Measurements from ENCODE around the gene CAMKK2. TPM values are rescaled to one million over a fixed set of nuclear protein-coding genes. Genes with fewer than 3 reads are reported as not detected.

CAMKK2 gene
- total and polyA plus RNA-seq, 9 of the 15 experiments (the other 6 are each of a cell fraction or from before 2014, with no cell fraction given) = 4.3 to 32.0 (median 18.2) TPM

GRCh38 chr12:121202407-121203355 is 93.8 kb downstream of the CAMKK2 start (continued):
- TF ChIP-seq CHAMP1 (IDR thresholded peaks at IDR 0.05) = peak; percentile 54; the same call in 1 of the 2 replicates
- TF ChIP-seq PTTG1 (tag; IDR thresholded peaks at IDR 0.05; ENCODE audit: low read depth) = 0 out of 2 replicates have a peak, but pooled peaks have one; percentile 27
- 0 out of 4 replicates have a peak, but pooled peaks of 1 of the 2 experiments have one; percentile 19 for TF ChIP-seq NONO (IDR thresholded peaks at IDR 0.05; ENCODE audit: low read depth in 2 of 2, low read length in 1 of 2)
- TF ChIP-seq EP300 (IDR thresholded peaks at IDR 0.05; ENCODE audit: low read length) = peak; percentile 85
- TF ChIP-seq TFAP4 (CRISPR knock-in tag; IDR thresholded peaks at IDR 0.05; ENCODE audit: borderline replicate concordance) = peak; percentile 46; the same call in 1 of the 2 replicates
- TF ChIP-seq REST (IDR thresholded peaks at IDR 0.05; ENCODE audit: borderline replicate concordance) = peak; percentile 6; the same call in 1 of the 2 replicates
- no peak for TF ChIP-seq REST (CRISPR knock-in tag; IDR thresholded peaks at IDR 0.05; ENCODE audit: low read depth)
- TF ChIP-seq PML (IDR thresholded peaks at IDR 0.05; ENCODE audit: low read length) = peak; percentile 61; the same call in 1 of the 2 replicates
- TF ChIP-seq ZKSCAN8 (CRISPR knock-in tag; IDR thresholded peaks at IDR 0.05) = peak; percentile 51; the same call in 1 of the 2 replicates
- 0 out of 2 replicates have a peak, but pooled peaks have one; percentile 3 for TF ChIP-seq GMEB1 (CRISPR knock-in tag; IDR thresholded peaks at IDR 0.05)

Data from K562 (cell line).